Adrenal gland (tissue), 12 donors: ENCODE measurements around the gene C10orf90. TPM values are rescaled to one million over a fixed set of nuclear protein-coding genes. Genes with fewer than 3 reads are reported as not detected.

ENCODE experiments used
- DNase-seq, 7 donors: peaks; one replicate each; pipeline ENCODE4 v3.0.0-alpha.2; 2019 to 2020
- H3K27ac ChIP-seq, 5 donors: fragments of 200-600 bp; sonication (generic) in 4 of 5; 1 replicate in 3 of 5; 2 replicates in 2 of 5; pipeline versions ENCODE4 v1.5.1 to v1.8.0; 2016 to 2020; ENCODE audit warnings: mild to moderate bottlenecking in 1 of 5
- H3K27me3 ChIP-seq: fragments of 200-600 bp; 2 replicates; pipeline ENCODE4 v1.8.0; 2021
- H3K36me3 ChIP-seq, 2 donors: fragments of 200-600 bp; replicated peaks in 1 of 2; 1 replicate in 1 of 2; 2 replicates in 1 of 2; pipeline versions ENCODE4 v1.5.1 to v1.8.0; 2018 to 2022
- H3K4me1 ChIP-seq, 2 donors: fragments of 200-600 bp; replicated peaks in 1 of 2; 1 replicate in 1 of 2; 2 replicates in 1 of 2; pipeline versions ENCODE4 v1.5.1 to v1.8.0; 2018 to 2021
- H3K4me3 ChIP-seq, 4 donors: fragments of 200-600 bp; sonication (generic) in 3 of 4; one replicate each; pipeline ENCODE4 v1.5.1; 2016 to 2018
- H3K9me3 ChIP-seq, 3 donors: fragments of 200-600 bp; sonication (generic) in 1 of 3; replicated peaks in 1 of 3; 1 replicate in 2 of 3; 2 replicates in 1 of 3; pipeline versions ENCODE4 v1.5.1 to v1.8.0; 2016 to 2021
- CTCF ChIP-seq, 6 experiments: fragments of 450-650 bp in 4 of 6; fragments of 200-600 bp in 2 of 6; sonication (generic) in 1 of 6; IDR thresholded peaks; 1 replicate in 5 of 6; 2 replicates in 1 of 6; pipeline versions ENCODE4 v1.5.1 to v1.8.0; 2016 to 2021; ENCODE audit warnings: antibody characterized with exemption in 6 of 6, mild to moderate bottlenecking in 2 of 6, moderate library complexity in 1 of 6
- POLR2A ChIP-seq, 2 donors: fragments of 450-650 bp; IDR thresholded peaks; one replicate each; pipeline ENCODE4 v1.6.1; 2017; ENCODE audit warnings: antibody characterized with exemption in 2 of 2, mild to moderate bottlenecking in 2 of 2, moderate library complexity in 1 of 2
- WGBS, 4 donors: extraction: QIAGEN DNeasy Blood & Tissue Kit in 2 of 4; methylation state at CpG; one replicate each; pipeline versions ENCODE4 v1.1.5 to v1.1.7; 2013 to 2017; 5-methylcytosine and 5-hydroxymethylcytosine counted together
- intact Hi-C, 2 donors: fragments of 100-400 bp; cut with DNase I; formaldehyde crosslinking; loops; one replicate each; pipeline versions ENCODE4 v1.14.1 to v1.15.0; 2022 to 2023
- polyA plus RNA-seq, 3 donors: library from polyadenylated mRNA; stranded (reverse); fragments of 200-250 nt in 2 of 3; fragments of 350-450 nt in 1 of 3; fragmentation: Illumina TruSeq in 1 of 3; extraction: RNeasy Lipid Tissue Mini Kit (QIAGEN cat#74804) in 1 of 3; gene quantifications; one replicate each; pipeline ENCODE4 v1.2.3, GENCODE V29; 2013 to 2014
- total RNA-seq, 9 donors: library from RNA; depleted of rRNA in 4 of 9; stranded (reverse); fragments of >200 nt in 4 of 9; fragments of 120-200 nt in 1 of 9; fragmentation: NEBNext Ultra II Directional in 1 of 9; extraction: Animal tissue kit (Norgen Biotek cat#: 25700) in 1 of 9; gene quantifications; one replicate each; pipeline versions ENCODE4 v1.1.0 to v1.2.4, GENCODE V29; 2013 to 2023
- donor health status: healthy with polysubstance abuse.
- donor health status: Bipolar disorder and iron deficiency.
- donor health status: DM: yes; HTN: yes; CAD: no.
- donor health status: DM: no; HTN: no; CAD: no.
- donor health status: DM: no; HTN: no; CAD: no.
- donor health status: DM: yes; HTN: yes; CAD: no.

Gene C10orf90
- total and polyA plus RNA-seq, 12 donors, result 0.10 to 0.18 TPM; not detected in 10

- no peak overlapping the region for H3K4me3 ChIP-seq
- intact Hi-C loops, result no loop called here
- WGBS, 4 donors, result 80 to 89% (median 85%) methylated on average over 2 to 4 of the region's 4 CpGs
- no peak for DNase-seq
- H3K27me3 ChIP-seq, result no peaks in the 10 kb centered on the region
- no peaks in the 10 kb centered on the region for H3K9me3 ChIP-seq
- no peaks in the 10 kb centered on the region for H3K4me1 ChIP-seq
- TF ChIP-seq CTCF (IDR thresholded peaks at IDR 0.05), result no peak
- TF ChIP-seq POLR2A (IDR thresholded peaks at IDR 0.05), result no peak
- H3K36me3 ChIP-seq, result no peaks in the 10 kb centered on the region
- no peak overlapping the region for H3K27ac ChIP-seq
Measured at GRCh38 chr10:126689461-126689994, 19.0 kb upstream of the C10orf90 start.

GRCh38 chr10:126687121-126687606, 16.7 kb upstream of the C10orf90 start:
- TF ChIP-seq POLR2A (IDR thresholded peaks at IDR 0.05) (no peak), CTCF (IDR thresholded peaks at IDR 0.05) (no peak)
- Histone ChIP-seq H3K36me3 (no peaks in the 10 kb centered on the region), H3K4me1 (no peaks in the 10 kb centered on the region), H3K27me3 (no peaks in the 10 kb centered on the region), H3K9me3 (no peaks in the 10 kb centered on the region), H3K27ac (no peak overlapping the region), H3K4me3 (no peak overlapping the region)
- intact Hi-C loops, result no loop called here
- DNase-seq, result no peak
- 37 to 67% (median 63%) methylated on average over 9 to 10 of the region's 10 CpGs for WGBS, 4 donors

- DNase-seq, result no peak
- no peak overlapping the region for H3K4me3 ChIP-seq
- H3K27me3 ChIP-seq, result no peaks in the 10 kb centered on the region
- WGBS, 4 donors, result 82 to 86% (median 82%) methylated on average over 6 to 7 of the region's 7 CpGs
- H3K36me3 ChIP-seq, result no peaks in the 10 kb centered on the region
- H3K4me1 ChIP-seq, result no peaks in the 10 kb centered on the region
- intact Hi-C loops, result no loop called here
- TF ChIP-seq CTCF (IDR thresholded peaks at IDR 0.05), result no peak
- no peak for TF ChIP-seq POLR2A (IDR thresholded peaks at IDR 0.05)
- H3K27ac ChIP-seq, result no peak overlapping the region
- no peaks in the 10 kb centered on the region for H3K9me3 ChIP-seq
Measured at GRCh38 chr10:126686719-126687118, 16.2 kb upstream of the C10orf90 start.

GRCh38 chr10:126686268-126686667, 15.8 kb upstream of the C10orf90 start:
- H3K9me3 ChIP-seq, result no peaks in the 10 kb centered on the region
- TF ChIP-seq CTCF (IDR thresholded peaks at IDR 0.05) (no peak), POLR2A (IDR thresholded peaks at IDR 0.05) (no peak)
- no peaks in the 10 kb centered on the region for H3K36me3 ChIP-seq
- no peaks in the 10 kb centered on the region for H3K27me3 ChIP-seq
- intact Hi-C loops, result no loop called here
- H3K4me3 ChIP-seq, result no peak overlapping the region
- no peak overlapping the region for H3K27ac ChIP-seq
- H3K4me1 ChIP-seq, result no peaks in the 10 kb centered on the region
- DNase-seq, result no peak
- 51 to 67% (median 60%) methylated on average over 1 to 3 of the region's 3 CpGs for WGBS, 4 donors
